Thyroid gland (tissue), 4 donors: Measurements from ENCODE around the gene KMT5C.

Experiments
- POLR2A ChIP-seq, 2 donors: fragments of 450-650 bp; IDR thresholded peaks; one replicate each; pipeline ENCODE4 v1.6.1; 2017; ENCODE audit warnings: antibody characterized with exemption in 2 of 2, mild to moderate bottlenecking in 2 of 2, moderate library complexity in 1 of 2
- TF ChIP-seq, protein P1 (sequence below), 6 experiments: fragments of 200-600 bp in 3 of 6; fragments of 450-650 bp in 3 of 6; sonication (generic) in 3 of 6; IDR thresholded peaks; one replicate each; pipeline ENCODE4 v1.5.1; 2016 to 2019; ENCODE audit warnings: antibody characterized with exemption in 6 of 6, mild to moderate bottlenecking in 2 of 6, inconsistent platforms in 1 of 6, moderate library complexity in 1 of 6

DNA sequence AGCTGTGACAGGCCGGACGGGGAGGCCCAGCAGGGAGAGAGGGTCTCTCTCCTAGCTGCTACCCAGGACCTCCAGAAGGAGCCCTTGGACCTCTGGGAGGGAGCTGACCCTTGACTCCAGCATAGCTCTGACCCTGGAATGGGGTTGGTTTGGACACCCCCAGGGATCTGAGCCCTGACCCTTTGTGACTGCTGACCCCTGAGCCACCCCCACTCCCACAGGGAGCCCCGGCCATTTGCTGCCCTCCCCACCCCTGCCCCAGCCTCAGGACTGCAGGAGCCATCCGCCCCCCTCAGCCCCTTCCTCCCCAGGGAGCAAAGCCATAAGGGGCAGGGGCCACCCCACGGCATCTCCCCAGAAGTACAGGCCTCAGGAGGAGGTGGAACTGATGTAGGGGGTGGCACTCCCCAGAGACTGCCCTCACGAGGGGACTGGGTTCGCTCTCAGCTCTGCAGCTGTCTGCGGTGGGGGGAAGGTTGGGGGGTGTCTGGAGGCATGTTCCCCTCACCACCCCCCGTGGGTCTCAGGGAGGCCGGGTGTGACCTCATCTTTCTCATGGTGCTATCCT lies 7.8 kb downstream of the KMT5C start:
- TF ChIP-seq, protein P1, sequence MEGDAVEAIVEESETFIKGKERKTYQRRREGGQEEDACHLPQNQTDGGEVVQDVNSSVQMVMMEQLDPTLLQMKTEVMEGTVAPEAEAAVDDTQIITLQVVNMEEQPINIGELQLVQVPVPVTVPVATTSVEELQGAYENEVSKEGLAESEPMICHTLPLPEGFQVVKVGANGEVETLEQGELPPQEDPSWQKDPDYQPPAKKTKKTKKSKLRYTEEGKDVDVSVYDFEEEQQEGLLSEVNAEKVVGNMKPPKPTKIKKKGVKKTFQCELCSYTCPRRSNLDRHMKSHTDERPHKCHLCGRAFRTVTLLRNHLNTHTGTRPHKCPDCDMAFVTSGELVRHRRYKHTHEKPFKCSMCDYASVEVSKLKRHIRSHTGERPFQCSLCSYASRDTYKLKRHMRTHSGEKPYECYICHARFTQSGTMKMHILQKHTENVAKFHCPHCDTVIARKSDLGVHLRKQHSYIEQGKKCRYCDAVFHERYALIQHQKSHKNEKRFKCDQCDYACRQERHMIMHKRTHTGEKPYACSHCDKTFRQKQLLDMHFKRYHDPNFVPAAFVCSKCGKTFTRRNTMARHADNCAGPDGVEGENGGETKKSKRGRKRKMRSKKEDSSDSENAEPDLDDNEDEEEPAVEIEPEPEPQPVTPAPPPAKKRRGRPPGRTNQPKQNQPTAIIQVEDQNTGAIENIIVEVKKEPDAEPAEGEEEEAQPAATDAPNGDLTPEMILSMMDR (IDR thresholded peaks at IDR 0.05), result no peak
- TF ChIP-seq POLR2A (IDR thresholded peaks at IDR 0.05), result no peak
